Right lobe of liver (tissue), 6 donors: ENCODE measurements around the gene CFAP61. TPM values are rescaled to one million over a fixed set of nuclear protein-coding genes. Genes with fewer than 3 reads are reported as not detected.
"Not testable (repeated sequence)": the region's sequence is repeated elsewhere in the genome, so short reads cannot be mapped to it uniquely, and the experiment has no call there.

Source experiments
- ATAC-seq, 4 donors: fragments of 200-7000 bp; cut with Tn5 transposase; one replicate each; pipeline ENCODE4 v1.9.1; 2020; ENCODE audit warnings: mild to moderate bottlenecking in 4 of 4, moderate library complexity in 4 of 4
- DNase-seq, 3 donors: peaks; one replicate each; pipeline ENCODE4 v3.0.0-alpha.2; 2020
- H3K27ac ChIP-seq, 3 donors: fragments of 200-600 bp; one replicate each; pipeline ENCODE4 v1.8.0; 2022
- H3K27me3 ChIP-seq, 2 donors: fragments of 200-600 bp; one replicate each; pipeline ENCODE4 v1.8.0; 2022
- H3K36me3 ChIP-seq, 4 donors: fragments of 200-600 bp; sonication (generic) in 1 of 4; one replicate each; pipeline versions ENCODE4 v1.5.1 to v1.8.0; 2017 to 2022; ENCODE audit warnings: control low read depth in 1 of 4
- H3K4me1 ChIP-seq, 4 donors: fragments of 200-600 bp; sonication (generic) in 1 of 4; one replicate each; pipeline versions ENCODE4 v1.5.1 to v1.8.0; 2017 to 2022; ENCODE audit warnings: control low read depth in 1 of 4
- H3K4me3 ChIP-seq, 3 donors: fragments of 200-600 bp; one replicate each; pipeline ENCODE4 v1.8.0; 2022
- H3K9me3 ChIP-seq, 4 donors: fragments of 200-600 bp; sonication (generic) in 1 of 4; one replicate each; pipeline versions ENCODE4 v1.5.1 to v1.8.0; 2017 to 2022; ENCODE audit warnings: control low read depth in 1 of 4
- POLR2A ChIP-seq: fragments of 450-650 bp; IDR thresholded peaks from one replicate; pipeline ENCODE4 v1.6.1; 2017; ENCODE audit warnings: antibody characterized with exemption, mild to moderate bottlenecking
- WGBS: methylation state at CpG from one replicate; pipeline ENCODE4 v1.1.6; 2018; ENCODE audit warnings: low coverage, low lambda C conversion rate; ENCODE audit not compliant: insufficient coverage; ENCODE audit errors: missing lambda C conversion rate; 5-methylcytosine and 5-hydroxymethylcytosine counted together
- intact Hi-C, 2 donors: fragments of 100-400 bp; cut with DNase I; formaldehyde crosslinking; loops; one replicate each; pipeline versions ENCODE4 v1.11.2 to v1.14.1; 2022
- total RNA-seq, 6 experiments: library from RNA; depleted of rRNA in 2 of 6; stranded (reverse); fragments of >200 nt in 2 of 6; fragmentation: NEBNext Ultra II Directional in 3 of 6; extraction: Animal tissue kit (Norgen Biotek cat#: 25700) in 3 of 6; gene quantifications; one replicate each; pipeline versions ENCODE4 v1.1.0 to v1.2.4, GENCODE V29; 2016 to 2023
- TF ChIP-seq, protein P1 (sequence below), 4 donors: fragments of 200-600 bp in 3 of 4; fragments of 450-650 bp in 1 of 4; IDR thresholded peaks; one replicate each; pipeline versions ENCODE4 v1.5.1 to v1.8.0; 2016 to 2022; ENCODE audit warnings: antibody characterized with exemption in 4 of 4, mild to moderate bottlenecking in 2 of 4
- donor health status: DM: no; HTN: yes; CAD: no.
- donor health status: DM: no; HTN: no; CAD: no.
- donor health status: DM: no; HTN: no; CAD: no.
- donor health status: DM: no; HTN: yes; CAD: no.
- donor health status: DM: no; HTN: yes; CAD: no.

Gene CFAP61
- total RNA-seq, 6 experiments from 2014 or later, result not detected

DNA sequence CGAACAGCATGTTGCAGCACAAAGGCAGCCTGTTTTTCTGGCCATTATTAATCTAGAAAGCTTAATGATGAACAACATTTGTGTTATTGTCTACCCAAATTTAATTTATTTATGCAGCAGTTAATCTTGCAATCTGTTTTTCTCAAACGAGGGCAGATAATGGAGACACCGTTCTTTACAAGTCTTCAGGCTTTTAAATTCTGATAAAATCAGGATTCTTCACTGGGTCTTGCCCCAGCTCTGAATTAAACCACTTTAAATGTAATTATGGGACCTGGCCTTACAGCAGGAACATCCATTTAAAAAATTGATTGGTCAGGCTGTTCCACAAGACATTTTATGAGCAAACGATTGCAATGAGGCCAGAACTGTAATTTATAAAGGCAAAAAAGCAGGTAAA lies 289.0 kb downstream of the CFAP61 start:
- no peaks in the 10 kb centered on the region for H3K9me3 ChIP-seq
- no peak for ATAC-seq
- DNase-seq, result no peak
- intact Hi-C loops, result no loop called here
- H3K4me3 ChIP-seq, result no peak overlapping the region
- H3K36me3 ChIP-seq, result no peaks in the 10 kb centered on the region
- no peaks in the 10 kb centered on the region for H3K4me1 ChIP-seq
- H3K27me3 ChIP-seq, result no peaks in the 10 kb centered on the region
- H3K27ac ChIP-seq, result no peak overlapping the region
- 53% methylated on average over 4 of the region's 4 CpGs for WGBS
- TF ChIP-seq, protein P1, sequence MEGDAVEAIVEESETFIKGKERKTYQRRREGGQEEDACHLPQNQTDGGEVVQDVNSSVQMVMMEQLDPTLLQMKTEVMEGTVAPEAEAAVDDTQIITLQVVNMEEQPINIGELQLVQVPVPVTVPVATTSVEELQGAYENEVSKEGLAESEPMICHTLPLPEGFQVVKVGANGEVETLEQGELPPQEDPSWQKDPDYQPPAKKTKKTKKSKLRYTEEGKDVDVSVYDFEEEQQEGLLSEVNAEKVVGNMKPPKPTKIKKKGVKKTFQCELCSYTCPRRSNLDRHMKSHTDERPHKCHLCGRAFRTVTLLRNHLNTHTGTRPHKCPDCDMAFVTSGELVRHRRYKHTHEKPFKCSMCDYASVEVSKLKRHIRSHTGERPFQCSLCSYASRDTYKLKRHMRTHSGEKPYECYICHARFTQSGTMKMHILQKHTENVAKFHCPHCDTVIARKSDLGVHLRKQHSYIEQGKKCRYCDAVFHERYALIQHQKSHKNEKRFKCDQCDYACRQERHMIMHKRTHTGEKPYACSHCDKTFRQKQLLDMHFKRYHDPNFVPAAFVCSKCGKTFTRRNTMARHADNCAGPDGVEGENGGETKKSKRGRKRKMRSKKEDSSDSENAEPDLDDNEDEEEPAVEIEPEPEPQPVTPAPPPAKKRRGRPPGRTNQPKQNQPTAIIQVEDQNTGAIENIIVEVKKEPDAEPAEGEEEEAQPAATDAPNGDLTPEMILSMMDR (IDR thresholded peaks at IDR 0.05), result no peak
- no peak for TF ChIP-seq POLR2A

DNA sequence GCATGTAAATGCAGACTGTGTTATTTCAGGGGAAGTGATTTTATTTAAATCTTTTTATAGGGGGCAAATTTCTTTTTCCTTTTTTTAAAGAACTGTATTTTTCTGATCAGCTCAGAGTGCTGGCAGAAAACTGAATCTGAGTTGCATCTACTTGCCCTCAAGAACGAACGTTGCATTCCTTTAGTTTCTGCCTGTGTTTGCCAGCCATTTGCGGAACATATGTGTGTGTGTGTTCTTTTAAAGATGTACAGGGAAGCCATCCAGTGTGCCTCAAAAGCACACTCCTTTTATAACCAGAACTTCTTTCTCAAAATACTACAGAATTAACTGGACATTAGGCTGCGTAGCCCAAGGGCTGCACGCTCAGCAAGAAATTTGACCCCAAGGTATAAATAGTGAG lies 289.7 kb downstream of the CFAP61 start:
- 68% methylated on average over 5 of the region's 5 CpGs for WGBS
- H3K27me3 ChIP-seq, result no peaks in the 10 kb centered on the region
- H3K9me3 ChIP-seq, result no peaks in the 10 kb centered on the region
- H3K4me3 ChIP-seq, result no peak overlapping the region
- no peak for ATAC-seq
- H3K27ac ChIP-seq, result no peak overlapping the region
- intact Hi-C loops, result no loop called here
- DNase-seq, result no peak
- no peak for TF ChIP-seq POLR2A
- TF ChIP-seq, protein P1 (IDR thresholded peaks at IDR 0.05), result no peak
- H3K36me3 ChIP-seq, result no peaks in the 10 kb centered on the region
- H3K4me1 ChIP-seq, result no peaks in the 10 kb centered on the region

DNA sequence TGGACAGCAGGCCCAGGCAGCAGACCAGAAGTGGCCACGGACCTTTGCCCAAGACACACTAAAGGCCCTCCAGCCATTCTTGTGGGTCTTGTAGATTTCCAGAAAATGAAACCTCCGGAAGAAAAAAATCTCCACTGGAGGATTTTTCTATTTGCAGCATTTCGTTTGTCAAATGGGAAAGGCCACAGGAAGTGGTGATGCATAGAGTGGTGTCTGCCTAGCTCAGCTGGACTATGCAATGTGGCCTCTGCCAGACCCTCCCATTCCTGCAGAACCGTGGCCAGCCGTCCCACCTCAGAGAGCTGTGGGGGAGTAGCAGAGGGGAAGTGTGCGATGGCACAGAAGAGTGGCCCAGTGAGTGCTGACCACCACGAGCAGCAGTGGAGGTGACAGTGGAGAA lies 291.6 kb downstream of the CFAP61 start:
- WGBS, result 43% methylated on average over 7 of the region's 7 CpGs
- H3K4me3 ChIP-seq, result no peak overlapping the region
- no peak for ATAC-seq
- H3K36me3 ChIP-seq, result no peaks in the 10 kb centered on the region
- DNase-seq, result no peak
- intact Hi-C loops, result no loop called here
- H3K27me3 ChIP-seq, result no peaks in the 10 kb centered on the region
- TF ChIP-seq POLR2A, result no peak
- TF ChIP-seq, protein P1 (IDR thresholded peaks at IDR 0.05), result no peak
- no peak overlapping the region for H3K27ac ChIP-seq
- H3K4me1 ChIP-seq, result no peaks in the 10 kb centered on the region
- no peaks in the 10 kb centered on the region for H3K9me3 ChIP-seq

DNA sequence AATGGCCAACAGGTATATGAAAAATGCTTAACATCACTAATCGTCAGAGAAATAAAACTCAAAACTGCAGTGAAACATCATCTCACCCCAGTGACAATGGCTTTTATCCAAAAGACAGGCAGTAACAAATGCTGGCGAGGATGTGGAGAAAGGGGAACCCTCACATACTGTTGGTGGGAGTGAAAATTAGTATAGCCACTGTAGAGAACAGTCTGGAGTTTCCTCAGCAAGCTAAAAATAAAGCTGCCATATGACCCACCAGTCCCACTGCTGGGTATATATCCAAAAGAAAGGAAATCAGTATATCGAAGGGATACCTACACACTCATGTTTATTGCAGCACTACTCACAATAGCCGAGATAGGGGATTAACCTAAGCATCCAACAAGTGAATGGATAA lies 292.1 kb downstream of the CFAP61 start:
- intact Hi-C loops, result no loop called here
- H3K4me1 ChIP-seq, result no peaks in the 10 kb centered on the region
- ATAC-seq, result no peak
- DNase-seq, result no peak
- no peak overlapping the region for H3K27ac ChIP-seq
- no peaks in the 10 kb centered on the region for H3K36me3 ChIP-seq
- TF ChIP-seq, protein P1 (IDR thresholded peaks at IDR 0.05), result no peak
- TF ChIP-seq POLR2A, result no peak
- no peaks in the 10 kb centered on the region for H3K27me3 ChIP-seq
- H3K4me3 ChIP-seq, result no peak overlapping the region
- H3K9me3 ChIP-seq, result no peaks in the 10 kb centered on the region
- 73% methylated on average over 4 of the region's 4 CpGs for WGBS

DNA sequence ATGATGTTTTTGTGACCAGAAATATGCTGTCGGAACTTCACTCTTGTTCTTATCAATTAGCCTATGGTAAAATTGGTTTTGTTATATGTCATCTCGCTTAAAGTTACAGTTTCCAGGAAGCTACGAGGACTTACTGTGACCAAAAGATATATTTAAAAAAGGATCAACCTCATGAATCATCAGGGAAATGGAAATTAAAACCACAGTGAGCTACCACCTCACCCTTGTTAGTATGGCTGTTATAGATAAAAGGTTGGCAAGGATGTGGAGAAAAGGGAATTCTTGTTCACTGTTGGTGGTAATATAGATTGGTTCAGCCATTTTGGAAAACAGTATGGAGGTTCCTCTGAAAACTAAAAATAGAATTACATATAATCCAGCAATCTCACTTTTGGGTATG lies 301.2 kb downstream of the CFAP61 start:
- ATAC-seq, result no peak

DNA sequence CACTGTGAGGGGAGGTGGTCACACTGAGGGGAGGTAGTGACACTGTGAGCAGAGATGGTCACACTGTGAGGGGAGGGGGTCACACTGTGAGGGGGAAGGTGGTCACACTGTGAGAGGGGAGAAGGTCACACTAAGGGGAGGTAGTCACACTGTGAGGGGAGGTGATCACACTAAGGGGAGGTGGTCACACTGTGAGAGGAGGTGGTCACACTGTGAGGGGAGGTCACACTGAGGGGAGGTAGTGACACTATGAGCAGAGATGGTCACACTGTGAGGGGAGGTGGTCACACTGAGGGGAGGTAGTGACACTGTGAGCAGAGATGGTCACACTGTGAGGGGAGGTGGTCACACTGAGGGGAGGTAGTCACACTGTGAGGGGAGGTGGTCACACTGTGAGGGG lies 303.2 kb downstream of the CFAP61 start:
- H3K4me3 ChIP-seq, H3K27ac ChIP-seq, intact Hi-C loops, H3K9me3 ChIP-seq, H3K36me3 ChIP-seq, DNase-seq, ATAC-seq, H3K4me1 ChIP-seq, H3K27me3 ChIP-seq: not testable (repeated sequence)

More for the DNA sequence above, 301.2 kb downstream of the CFAP61 start:
- Histone ChIP-seq H3K9me3 (no peaks in the 10 kb centered on the region), H3K4me3 (no peak overlapping the region), H3K27ac (no peak overlapping the region), H3K4me1 (no peaks in the 10 kb centered on the region), H3K27me3 (no peaks in the 10 kb centered on the region), H3K36me3 (no peaks in the 10 kb centered on the region)
- no peak for DNase-seq
- TF ChIP-seq POLR2A, result no peak
- TF ChIP-seq, protein P1 (IDR thresholded peaks at IDR 0.05), result no peak
- intact Hi-C loops, result no loop called here
- WGBS, result 51% methylated on average over 3 of the region's 3 CpGs
